K562 (cell line): ENCODE data around the gene ALOXE3. TPM values are rescaled to one million over a fixed set of nuclear protein-coding genes. Genes with fewer than 3 reads are reported as not detected.
A peak's percentile ranks its signal among the peaks of the same experiment; 100 is the strongest.

Source experiments
- AFF1 ChIP-seq, 2 experiments: fragments of 450-650 bp; IDR thresholded peaks; 2 replicates each; pipeline ENCODE4 v1.6.1; 2018; ENCODE audit warnings: mild to moderate bottlenecking in 2 of 2, low read depth in 1 of 2; ENCODE audit not compliant: partially characterized antibody in 2 of 2
- ARNT ChIP-seq, 2 experiments: fragments of 450-650 bp; IDR thresholded peaks; 2 replicates each; pipeline ENCODE4 v1.6.1; 2016; ENCODE audit warnings: mild to moderate bottlenecking in 1 of 2
- ATF2 ChIP-seq: sonication (generic); formaldehyde crosslinking; IDR thresholded peaks from 2 replicates; pipeline ENCODE4 v1.8.1; 2022; ENCODE audit warnings: missing genetic modification reagents
- CCNT2 ChIP-seq: IDR thresholded peaks from 2 replicates; pipeline ENCODE4 v1.6.1; 2011; ENCODE audit warnings: borderline replicate concordance, low read depth, mild to moderate bottlenecking, moderate library complexity, mixed read lengths, low read length; ENCODE audit not compliant: insufficient read length; ENCODE audit errors: extremely low read depth
- CHD1 ChIP-seq: fragments of 200-600 bp; sonication (generic); IDR thresholded peaks from one replicate; pipeline ENCODE4 v1.6.1; 2012; ENCODE audit warnings: mild to moderate bottlenecking, moderate library complexity, low read length, inconsistent platforms
- CREBBP ChIP-seq: IDR thresholded peaks from one replicate; pipeline ENCODE4 v1.6.1; 2012; ENCODE audit warnings: low read depth, mild to moderate bottlenecking, control low read depth, inconsistent platforms, low read length
- DACH1 ChIP-seq: fragments of 450-650 bp; IDR thresholded peaks from 2 replicates; pipeline ENCODE4 v1.6.1; 2018; ENCODE audit not compliant: partially characterized antibody
- FOS ChIP-seq: IDR thresholded peaks from 3 replicates; pipeline ENCODE4 v1.6.1; 2011; ENCODE audit not compliant: insufficient read length; ENCODE audit errors: extremely low read depth
- GTF2E2 ChIP-seq: fragments of 200-800 bp; sonication (Bioruptor generic); IDR thresholded peaks from 2 replicates; pipeline ENCODE4 v1.6.1; 2016; ENCODE audit warnings: missing genetic modification characterization, missing compliant biosample characterization
- HMBOX1 ChIP-seq: sonication (generic); IDR thresholded peaks from 2 replicates; pipeline ENCODE4 v1.6.1; 2016
- LARP7 ChIP-seq: fragments of 450-650 bp; IDR thresholded peaks from 2 replicates; pipeline ENCODE4 v1.6.1; 2016
- PHF20 ChIP-seq: fragments of 450-650 bp; IDR thresholded peaks from 2 replicates; pipeline ENCODE4 v1.6.1; 2018; ENCODE audit not compliant: partially characterized antibody
- PKNOX1 ChIP-seq: fragments of 450-650 bp; IDR thresholded peaks from 2 replicates; pipeline ENCODE4 v1.6.1; 2016
- POLR2H ChIP-seq: IDR thresholded peaks from 2 replicates; pipeline ENCODE4 v1.6.1; 2016; ENCODE audit warnings: missing genetic modification characterization, low read depth, mild to moderate bottlenecking, control low read depth, missing compliant biosample characterization, moderate library complexity
- PRMT5 ChIP-seq: sonication (generic); formaldehyde crosslinking; IDR thresholded peaks from 2 replicates; pipeline ENCODE4 v1.5.0; 2020; ENCODE audit warnings: missing genetic modification reagents
- RUNX1 ChIP-seq: sonication (generic); IDR thresholded peaks from 2 replicates; pipeline ENCODE4 v1.6.1; 2016; ENCODE audit warnings: antibody characterized with exemption, low read depth
- ZNF175 ChIP-seq: fragments of 200-800 bp; sonication (Bioruptor generic); IDR thresholded peaks from 2 replicates; pipeline ENCODE4 v1.6.1; 2016; ENCODE audit warnings: low read depth, mild to moderate bottlenecking, missing genetic modification characterization, missing compliant biosample characterization
- ZNF41 ChIP-seq: fragments of 250-450 bp; sonication (Bioruptor Pico); conservative IDR thresholded peaks from 2 replicates; pipeline ENCODE4 v1.4.0; 2020; ENCODE audit warnings: mild to moderate bottlenecking
- ZNF507 ChIP-seq: conservative IDR thresholded peaks from 2 replicates; pipeline ENCODE4 v1.6.1; 2017; ENCODE audit warnings: missing genetic modification characterization, missing compliant biosample characterization
- ZNF589 ChIP-seq: fragments of 200-800 bp; sonication (Bioruptor generic); IDR thresholded peaks from 2 replicates; pipeline ENCODE4 v1.6.1; 2016; ENCODE audit warnings: low read depth, missing genetic modification characterization, missing compliant biosample characterization
- polyA plus RNA-seq, 8 experiments: library from polyadenylated mRNA; depleted of rRNA in 4 of 8; stranded (reverse) in 5 of 8; unstranded in 3 of 8; fragments of >200 nt; fragmentation: Nextera tagmentation in 2 of 8; fragmentation: Illumina TruSeq in 1 of 8; extraction: Ambion mirVana in 2 of 8; extraction: Trizol in 1 of 8; gene quantifications; 2 replicates each; pipeline versions ENCODE4 v1.2.1 to v1.2.3, GENCODE V29; 2011 to 2014; ENCODE audit warnings: inconsistent platforms in 1 of 8, missing spikeins in 1 of 8
- total RNA-seq, 7 experiments: library from RNA; depleted of rRNA in 6 of 7; stranded (reverse); fragments of >200 nt in 6 of 7; fragmentation: Illumina TruSeq in 2 of 7; extraction: Trizol in 2 of 7; gene quantifications; 2 replicates each; pipeline versions ENCODE4 v1.2.1 to v1.2.3, GENCODE V29; 2011 to 2021; ENCODE audit warnings: low replicate concordance in 1 of 7

ALOXE3 gene
- total and polyA plus RNA-seq, 9 of the 15 experiments (the other 6 are each of a cell fraction or from before 2014, with no cell fraction given), result 0.04 TPM; not detected in 8

GRCh38 chr17:8119581-8120519 is 1.5 kb upstream of the ALOXE3 start (continued):
- TF ChIP-seq ZNF589 (0 out of 2 replicates have a peak, but pooled peaks have one; percentile 29), LARP7 (no peak), ATF2 (CRISPR knock-in tag) (no peak), DACH1 (no peak), ARNT (IDR thresholded peaks at IDR 0.05) (no peak; a peak in 1 of 4 replicates), HMBOX1 (peak; percentile 81), POLR2H (tag) (peak; percentile 99), CCNT2 (no peak), FOS (no peak), AFF1 (IDR thresholded peaks at IDR 0.05; ENCODE audit: low read depth in 1 of 2, partially characterized antibody in 2 of 2) (peak in 1 of 2 experiments; percentile 24), RUNX1 (no peak), PRMT5 (CRISPR knock-in tag) (no peak), GTF2E2 (tag) (0 out of 2 replicates have a peak, but pooled peaks have one; percentile 53), ZNF507 (tag) (no peak), PHF20 (peak; percentile 26), ZNF41 (CRISPR knock-in tag) (no peak), ZNF175 (0 out of 2 replicates have a peak, but pooled peaks have one; percentile 36), PKNOX1 (peak; percentile 59; the same call in 1 of the 2 replicates), CHD1 (peak; percentile 19), CREBBP (no peak)
